Vein endothelial cell (primary cell): ENCODE results near the gene CETN1. TPM values are rescaled to one million over a fixed set of nuclear protein-coding genes. Genes with fewer than 3 reads are reported as not detected.

Source experiments
- total RNA-seq: library from RNA; depleted of rRNA; stranded (reverse); fragments of >200 nt; gene quantifications from 2 replicates; pipeline ENCODE4 v1.2.3, GENCODE V29; 2012

Gene CETN1
- total RNA-seq, result not detected in 2 replicates

GRCh38 chr18:580154-580553, at the start of gene CETN1:
Gene CETN1, plus strand, starts transcription at chr18:580380. Its CDS starts 29 bp downstream, at chr18:580409.

Other genes with a start within 250 kb of the CETN1 start
- gene COLEC12, start 79.7 kb upstream of the CETN1 start, total RNA-seq, result 4.2 and 8.2 TPM in 2 replicates
- gene CLUL1, start 16.6 kb downstream of the CETN1 start, total RNA-seq, result not detected in 2 replicates
- 15.0 and 32.8 TPM in 2 replicates for gene TYMS, start 77.3 kb downstream of the CETN1 start, total RNA-seq
- gene ENOSF1, start 132.2 kb downstream of the CETN1 start, total RNA-seq, result 21.9 and 29.4 TPM in 2 replicates
- gene YES1, start 231.9 kb downstream of the CETN1 start, total RNA-seq, result 241 and 270 TPM in 2 replicates